ENCODE results near the gene DENND1B.

DNA sequence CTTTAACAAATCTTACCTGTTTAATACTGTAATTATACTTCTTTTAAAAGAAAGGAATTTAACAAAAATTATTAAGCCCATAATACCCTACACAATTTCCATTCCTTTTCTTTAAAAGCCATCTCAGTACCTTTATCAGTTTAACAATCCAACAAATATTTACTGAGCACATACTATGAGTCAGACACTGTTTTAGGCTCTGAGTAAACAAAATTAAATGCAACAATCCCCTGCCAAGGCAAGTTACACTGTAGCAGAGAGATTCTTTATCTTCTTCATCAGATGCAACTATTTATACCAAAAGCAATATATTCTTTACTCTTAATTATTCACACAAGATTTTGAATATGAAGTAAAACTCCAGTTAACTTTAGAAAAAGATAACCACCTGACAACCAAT, 12.0 kb downstream of the DENND1B start:
- TF ChIP-seq, protein P1, sequence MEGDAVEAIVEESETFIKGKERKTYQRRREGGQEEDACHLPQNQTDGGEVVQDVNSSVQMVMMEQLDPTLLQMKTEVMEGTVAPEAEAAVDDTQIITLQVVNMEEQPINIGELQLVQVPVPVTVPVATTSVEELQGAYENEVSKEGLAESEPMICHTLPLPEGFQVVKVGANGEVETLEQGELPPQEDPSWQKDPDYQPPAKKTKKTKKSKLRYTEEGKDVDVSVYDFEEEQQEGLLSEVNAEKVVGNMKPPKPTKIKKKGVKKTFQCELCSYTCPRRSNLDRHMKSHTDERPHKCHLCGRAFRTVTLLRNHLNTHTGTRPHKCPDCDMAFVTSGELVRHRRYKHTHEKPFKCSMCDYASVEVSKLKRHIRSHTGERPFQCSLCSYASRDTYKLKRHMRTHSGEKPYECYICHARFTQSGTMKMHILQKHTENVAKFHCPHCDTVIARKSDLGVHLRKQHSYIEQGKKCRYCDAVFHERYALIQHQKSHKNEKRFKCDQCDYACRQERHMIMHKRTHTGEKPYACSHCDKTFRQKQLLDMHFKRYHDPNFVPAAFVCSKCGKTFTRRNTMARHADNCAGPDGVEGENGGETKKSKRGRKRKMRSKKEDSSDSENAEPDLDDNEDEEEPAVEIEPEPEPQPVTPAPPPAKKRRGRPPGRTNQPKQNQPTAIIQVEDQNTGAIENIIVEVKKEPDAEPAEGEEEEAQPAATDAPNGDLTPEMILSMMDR (IDR thresholded peaks at IDR 0.05) = no peak
- no peak for TF ChIP-seq EZH2 (IDR thresholded peaks at IDR 0.05; ENCODE audit: borderline replicate concordance, insufficient read depth, low read depth, low read length, poor library complexity, severe bottlenecking)
